Measurements from ENCODE around the gene PEX14.

DNA sequence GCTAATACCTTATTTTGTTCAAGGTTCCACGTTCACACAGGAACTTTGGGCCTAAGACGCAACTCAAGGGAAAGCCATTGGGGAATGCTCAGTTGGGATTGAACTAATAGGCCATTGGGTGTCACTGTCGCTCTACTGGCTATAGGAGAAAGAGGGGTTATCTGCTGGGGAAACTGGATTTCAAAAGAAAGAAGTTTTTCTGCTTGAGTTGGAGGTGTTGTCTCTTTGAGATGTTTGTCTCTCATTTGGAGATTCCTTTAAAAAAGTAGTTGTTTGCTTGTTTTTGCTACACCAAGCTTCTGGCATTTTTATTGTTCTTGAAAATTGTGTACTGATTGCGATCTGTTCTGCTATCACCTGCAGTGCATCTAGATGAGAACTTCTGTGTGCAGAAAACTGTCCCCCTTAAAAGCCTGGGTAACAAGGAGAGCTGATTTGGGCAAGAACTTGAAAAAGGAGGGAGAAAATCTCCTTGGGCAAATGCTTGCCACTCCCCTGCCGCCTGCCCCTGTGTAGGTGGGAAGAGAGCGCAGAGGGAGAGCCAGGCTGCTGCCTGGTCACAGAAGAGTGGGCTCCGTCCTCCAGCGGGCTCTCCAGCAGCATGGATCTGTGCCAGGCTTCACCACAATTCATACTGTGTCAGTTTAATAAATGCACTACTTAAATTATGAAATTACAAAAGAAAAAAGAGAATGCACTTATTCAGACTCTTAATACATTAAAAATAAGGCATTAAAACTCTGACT, 39.9 kb downstream of the PEX14 start:
- no peak for TF ChIP-seq POLR2AphosphoS5 (IDR thresholded peaks at IDR 0.05; ENCODE audit: low read depth, low read length)
- TF ChIP-seq SIN3A (IDR thresholded peaks at IDR 0.05; ENCODE audit: borderline replicate concordance, insufficient read depth, low read length), result no peak
